ENCODE results near the gene RENBP.

DNA sequence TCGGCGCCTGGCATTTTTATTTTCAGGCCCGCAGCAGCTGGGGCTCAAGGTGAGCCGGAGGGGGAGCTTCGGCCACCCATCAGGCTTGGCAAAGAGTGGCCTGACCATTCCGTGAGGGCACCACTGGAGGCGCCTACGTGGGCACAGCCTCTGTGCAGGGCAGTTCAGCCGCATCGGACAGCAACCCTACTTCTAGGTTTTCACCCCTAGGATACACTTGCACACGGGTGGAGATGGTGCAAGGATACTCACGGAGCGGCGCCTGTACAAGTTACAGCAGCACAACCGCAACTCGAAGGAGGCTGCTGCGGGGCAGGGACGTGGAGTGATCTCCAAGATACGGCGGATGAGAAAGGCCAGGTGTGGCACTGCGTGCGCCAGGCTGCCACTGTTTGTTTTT, 16.3 kb upstream of the RENBP start:
- TF ChIP-seq, protein P1, sequence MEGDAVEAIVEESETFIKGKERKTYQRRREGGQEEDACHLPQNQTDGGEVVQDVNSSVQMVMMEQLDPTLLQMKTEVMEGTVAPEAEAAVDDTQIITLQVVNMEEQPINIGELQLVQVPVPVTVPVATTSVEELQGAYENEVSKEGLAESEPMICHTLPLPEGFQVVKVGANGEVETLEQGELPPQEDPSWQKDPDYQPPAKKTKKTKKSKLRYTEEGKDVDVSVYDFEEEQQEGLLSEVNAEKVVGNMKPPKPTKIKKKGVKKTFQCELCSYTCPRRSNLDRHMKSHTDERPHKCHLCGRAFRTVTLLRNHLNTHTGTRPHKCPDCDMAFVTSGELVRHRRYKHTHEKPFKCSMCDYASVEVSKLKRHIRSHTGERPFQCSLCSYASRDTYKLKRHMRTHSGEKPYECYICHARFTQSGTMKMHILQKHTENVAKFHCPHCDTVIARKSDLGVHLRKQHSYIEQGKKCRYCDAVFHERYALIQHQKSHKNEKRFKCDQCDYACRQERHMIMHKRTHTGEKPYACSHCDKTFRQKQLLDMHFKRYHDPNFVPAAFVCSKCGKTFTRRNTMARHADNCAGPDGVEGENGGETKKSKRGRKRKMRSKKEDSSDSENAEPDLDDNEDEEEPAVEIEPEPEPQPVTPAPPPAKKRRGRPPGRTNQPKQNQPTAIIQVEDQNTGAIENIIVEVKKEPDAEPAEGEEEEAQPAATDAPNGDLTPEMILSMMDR (IDR thresholded peaks at IDR 0.05) = no peak
- TF ChIP-seq SMC3 (IDR thresholded peaks at IDR 0.05; ENCODE audit: low read depth, low read length) (no peak), RFX5 (IDR thresholded peaks at IDR 0.05; ENCODE audit: low read length) (no peak), FOXM1 (IDR thresholded peaks at IDR 0.05; ENCODE audit: low read depth) (no peak)
- TF ChIP-seq, protein P2, sequence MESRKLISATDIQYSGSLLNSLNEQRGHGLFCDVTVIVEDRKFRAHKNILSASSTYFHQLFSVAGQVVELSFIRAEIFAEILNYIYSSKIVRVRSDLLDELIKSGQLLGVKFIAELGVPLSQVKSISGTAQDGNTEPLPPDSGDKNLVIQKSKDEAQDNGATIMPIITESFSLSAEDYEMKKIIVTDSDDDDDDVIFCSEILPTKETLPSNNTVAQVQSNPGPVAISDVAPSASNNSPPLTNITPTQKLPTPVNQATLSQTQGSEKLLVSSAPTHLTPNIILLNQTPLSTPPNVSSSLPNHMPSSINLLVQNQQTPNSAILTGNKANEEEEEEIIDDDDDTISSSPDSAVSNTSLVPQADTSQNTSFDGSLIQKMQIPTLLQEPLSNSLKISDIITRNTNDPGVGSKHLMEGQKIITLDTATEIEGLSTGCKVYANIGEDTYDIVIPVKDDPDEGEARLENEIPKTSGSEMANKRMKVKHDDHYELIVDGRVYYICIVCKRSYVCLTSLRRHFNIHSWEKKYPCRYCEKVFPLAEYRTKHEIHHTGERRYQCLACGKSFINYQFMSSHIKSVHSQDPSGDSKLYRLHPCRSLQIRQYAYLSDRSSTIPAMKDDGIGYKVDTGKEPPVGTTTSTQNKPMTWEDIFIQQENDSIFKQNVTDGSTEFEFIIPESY (IDR thresholded peaks at IDR 0.05; ENCODE audit: borderline replicate concordance, low read depth) = no peak
- TF ChIP-seq, protein P3, sequence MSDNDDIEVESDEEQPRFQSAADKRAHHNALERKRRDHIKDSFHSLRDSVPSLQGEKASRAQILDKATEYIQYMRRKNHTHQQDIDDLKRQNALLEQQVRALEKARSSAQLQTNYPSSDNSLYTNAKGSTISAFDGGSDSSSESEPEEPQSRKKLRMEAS (IDR thresholded peaks at IDR 0.05; ENCODE audit: low read depth) = no peak

Data from SK-N-SH (cell line).